IMR-90 (cell line): ENCODE measurements around the gene ZBTB47.

Experiments
- CTCF ChIP-seq: conservative IDR thresholded peaks from 2 replicates; pipeline ENCODE4 v1.5.1; 2012; ENCODE audit warnings: mild to moderate bottlenecking, low read depth, low read length, improper control_type of control experiment
- USF2 ChIP-seq: fragments of 150-350 bp; IDR thresholded peaks from 2 replicates; pipeline ENCODE4 v1.6.1; 2017; ENCODE audit warnings: mild to moderate bottlenecking, antibody characterized with exemption, low read length, low read depth

GRCh38 chr3:42668793-42669217 lies 15.3 kb downstream of the ZBTB47 start:
- TF ChIP-seq CTCF: no peak
- TF ChIP-seq USF2: no peak
